NAMALWA (cell line): ENCODE measurements around the gene FCN2.

Source experiments
- DNase-seq: peaks from one replicate; pipeline ENCODE4 v3.0.0-alpha.2; 2015; ENCODE audit warnings: low spot score

Gene FCN2

GRCh38 chr9:134888603-134889190 is 8.1 kb downstream of the FCN2 start:
- DNase-seq = peak; percentile 28

- peak; percentile 65 for DNase-seq
Measured at GRCh38 chr9:134889386-134890154, 9.0 kb downstream of the FCN2 start.

DNA sequence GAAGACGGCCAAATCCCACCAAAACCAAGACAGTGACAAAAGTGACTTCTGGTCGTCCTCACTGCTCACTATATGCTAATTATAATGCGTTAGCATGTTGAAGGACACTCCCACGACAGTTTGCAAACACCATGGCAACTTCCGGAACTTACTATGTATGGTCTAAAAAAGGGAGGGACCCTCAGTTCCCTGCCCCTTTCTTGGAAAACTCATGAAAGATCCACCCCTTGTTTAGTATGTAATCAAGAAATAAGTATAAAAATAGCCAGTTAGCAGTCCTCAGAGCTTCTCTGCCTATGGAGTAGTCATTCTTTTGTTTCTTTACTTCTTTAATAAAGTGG is 9.5 kb downstream of the FCN2 start:
- DNase-seq = no peak

DNA sequence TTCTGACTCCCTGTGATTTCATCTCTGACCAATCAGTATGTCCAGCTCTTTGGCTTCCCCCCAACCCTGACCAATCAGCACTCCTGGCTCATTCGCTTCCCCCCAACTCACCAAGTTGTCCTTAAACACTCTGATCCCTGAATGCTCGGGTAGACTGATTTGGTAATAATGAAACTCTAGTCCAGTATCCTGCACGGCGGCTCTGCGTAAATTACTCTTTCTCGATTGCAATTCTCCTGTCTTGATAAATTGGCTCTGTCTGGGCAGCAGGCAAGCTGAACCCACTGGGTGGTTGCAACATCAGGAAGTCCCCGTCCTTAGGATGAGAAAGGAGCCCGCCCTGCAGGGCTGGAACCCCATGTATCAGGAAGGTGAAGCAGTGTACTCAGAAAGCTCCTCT is 10.4 kb downstream of the FCN2 start:
- DNase-seq = no peak

- DNase-seq = no peak
Measured at GRCh38 chr9:134891713-134892112, 11.1 kb downstream of the FCN2 start.

DNA sequence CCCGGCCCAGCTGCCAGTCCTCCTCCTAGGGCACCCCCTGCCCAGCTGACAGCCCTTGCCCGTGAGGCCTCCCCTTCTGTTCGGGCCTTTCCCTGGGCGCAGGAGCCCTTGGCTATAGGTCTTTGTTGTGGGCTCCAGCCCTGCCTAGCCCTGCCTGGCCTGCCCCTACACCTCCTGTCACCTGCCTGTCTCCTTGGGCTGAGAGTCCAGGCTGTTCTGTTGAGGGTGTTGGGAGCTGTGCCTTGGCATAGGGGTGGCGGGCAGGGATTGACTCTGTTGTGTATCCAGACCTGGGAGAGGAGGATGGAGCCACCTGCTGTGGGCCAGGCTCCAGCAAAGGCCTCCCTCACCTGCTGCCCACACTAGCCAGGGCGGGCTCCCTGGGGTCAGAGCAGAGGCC is 11.6 kb downstream of the FCN2 start:
- DNase-seq = no peak

DNA sequence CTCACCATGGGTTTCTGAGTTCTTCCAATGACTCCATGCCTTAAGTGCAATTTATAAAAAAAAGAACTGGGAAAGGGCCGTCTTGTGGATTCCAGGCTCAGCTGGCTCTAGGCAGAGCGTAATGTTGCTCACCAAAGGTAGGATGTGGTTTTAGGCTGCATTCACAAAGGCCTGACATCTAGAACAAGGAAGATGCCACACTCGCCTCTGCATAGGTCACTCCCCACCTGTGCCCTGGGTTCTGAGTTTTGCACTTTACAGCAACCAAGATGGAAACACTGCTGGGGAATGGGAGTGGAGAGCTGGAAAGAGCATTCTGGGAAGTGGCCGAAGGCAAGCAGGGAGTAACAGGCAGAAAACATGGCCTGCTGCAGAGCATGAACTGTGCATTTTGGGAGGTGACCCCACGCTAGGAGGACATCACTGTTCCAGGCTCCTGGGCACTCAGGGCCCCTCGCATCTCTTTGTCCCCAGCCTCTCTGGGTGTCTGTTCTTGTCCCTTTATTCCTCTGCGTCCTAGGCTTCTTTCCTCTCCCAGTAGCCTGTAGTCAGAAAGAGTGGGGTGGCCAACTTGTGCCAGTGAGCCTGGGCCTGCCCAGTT is 12.3 kb downstream of the FCN2 start:
- DNase-seq = no peak

GRCh38 chr9:134894136-134894860 is 13.7 kb downstream of the FCN2 start:
- no peak for DNase-seq

DNA sequence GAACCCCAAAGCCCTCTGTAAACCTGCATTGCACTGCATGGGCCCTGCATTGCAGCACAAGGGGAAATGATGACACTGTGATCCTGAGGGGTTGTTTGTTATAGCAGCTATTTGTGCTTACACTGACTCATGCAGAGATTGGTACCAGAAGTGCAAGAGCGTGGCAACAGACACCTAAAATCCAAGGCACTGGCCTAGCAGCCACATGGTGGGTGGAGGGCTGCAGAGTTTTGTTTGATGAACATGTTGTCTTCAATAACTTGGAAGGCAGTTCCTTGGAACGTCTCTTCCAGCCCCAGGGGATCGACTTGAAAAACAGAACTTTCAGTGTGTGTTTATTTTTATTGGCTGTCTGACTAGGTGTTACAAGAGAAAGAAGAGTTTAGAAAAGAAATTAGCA is 14.5 kb downstream of the FCN2 start:
- no peak for DNase-seq

- no peak for DNase-seq
Measured at GRCh38 chr9:134895567-134895907, 14.9 kb downstream of the FCN2 start.

DNA sequence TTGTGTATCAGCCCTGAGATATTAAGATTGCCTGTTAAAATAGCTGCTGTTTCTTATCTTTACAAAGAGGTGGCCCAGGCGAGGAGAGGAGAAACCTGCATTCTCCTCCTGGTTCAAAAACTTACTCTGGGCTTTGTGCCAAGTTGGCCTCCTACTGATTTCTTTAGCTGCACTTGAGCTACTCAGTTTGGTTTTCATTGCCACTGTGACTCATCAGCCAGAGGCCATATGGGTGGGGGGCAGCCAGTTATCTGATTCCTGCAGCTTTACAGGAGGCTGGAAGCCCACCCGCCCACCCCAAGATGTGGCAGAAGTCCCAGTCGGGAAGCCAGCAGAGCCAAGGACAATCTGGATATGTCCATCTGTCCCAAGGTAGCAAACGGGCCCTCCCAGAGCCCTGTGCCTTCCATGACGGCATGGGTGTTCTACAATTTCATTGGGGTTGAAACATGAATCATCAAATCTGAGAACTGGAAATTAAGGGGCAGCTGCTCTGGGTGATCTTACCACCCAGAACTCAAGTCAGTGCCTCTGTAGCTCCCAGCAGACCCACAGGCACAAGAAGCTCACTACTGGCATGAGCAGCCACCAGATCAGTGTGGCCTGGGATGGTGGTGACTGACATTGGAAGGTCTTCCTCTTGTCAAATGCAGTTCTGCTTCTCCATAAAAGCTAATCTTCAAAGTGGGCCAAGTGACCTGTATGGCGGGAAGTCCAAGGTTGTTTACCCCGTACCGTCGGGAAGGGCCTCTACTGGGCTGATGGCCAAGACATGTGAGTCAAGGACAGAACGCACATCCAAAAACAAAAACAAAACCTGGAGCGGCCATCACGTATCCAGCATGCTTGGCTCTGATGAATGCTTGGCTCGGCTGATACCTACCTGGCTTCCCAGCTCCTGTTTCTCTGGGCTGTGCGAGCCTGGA is 15.6 kb downstream of the FCN2 start:
- DNase-seq = no peak

DNA sequence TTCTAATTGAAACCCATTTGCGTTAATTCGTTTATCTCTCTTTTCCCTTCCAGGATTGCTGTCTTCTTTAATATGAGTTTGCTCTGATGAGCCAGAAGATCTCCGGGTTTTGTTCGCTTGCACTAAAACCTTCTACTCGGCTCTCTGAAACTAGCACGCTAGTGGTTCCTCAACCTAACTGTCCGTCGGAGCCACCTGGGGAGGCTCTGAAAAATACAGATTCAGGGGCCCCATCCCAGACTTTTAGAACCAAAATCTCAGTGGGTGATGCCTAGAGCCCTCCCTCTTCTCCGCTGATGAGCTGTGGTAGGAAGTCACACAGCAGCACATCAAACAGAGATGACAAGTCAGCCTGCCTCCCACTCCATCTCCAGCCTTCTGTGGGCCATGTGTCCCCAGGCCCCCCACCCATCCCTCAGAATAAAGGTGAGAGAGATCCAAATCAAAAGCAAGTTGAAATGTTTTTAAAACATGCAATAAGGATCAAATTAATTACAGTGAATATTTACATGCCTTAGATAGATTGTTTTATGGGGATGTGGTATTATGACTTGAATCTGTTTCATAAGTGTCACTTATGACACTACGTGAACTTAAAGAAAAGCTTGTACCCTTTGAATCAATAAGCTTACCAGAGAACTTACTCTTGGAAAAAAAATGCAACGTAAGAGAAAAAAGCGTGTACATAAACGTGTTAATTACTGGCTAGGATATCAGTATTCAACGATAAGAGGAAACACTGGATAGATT is 16.4 kb downstream of the FCN2 start:
- no peak for DNase-seq

DNA sequence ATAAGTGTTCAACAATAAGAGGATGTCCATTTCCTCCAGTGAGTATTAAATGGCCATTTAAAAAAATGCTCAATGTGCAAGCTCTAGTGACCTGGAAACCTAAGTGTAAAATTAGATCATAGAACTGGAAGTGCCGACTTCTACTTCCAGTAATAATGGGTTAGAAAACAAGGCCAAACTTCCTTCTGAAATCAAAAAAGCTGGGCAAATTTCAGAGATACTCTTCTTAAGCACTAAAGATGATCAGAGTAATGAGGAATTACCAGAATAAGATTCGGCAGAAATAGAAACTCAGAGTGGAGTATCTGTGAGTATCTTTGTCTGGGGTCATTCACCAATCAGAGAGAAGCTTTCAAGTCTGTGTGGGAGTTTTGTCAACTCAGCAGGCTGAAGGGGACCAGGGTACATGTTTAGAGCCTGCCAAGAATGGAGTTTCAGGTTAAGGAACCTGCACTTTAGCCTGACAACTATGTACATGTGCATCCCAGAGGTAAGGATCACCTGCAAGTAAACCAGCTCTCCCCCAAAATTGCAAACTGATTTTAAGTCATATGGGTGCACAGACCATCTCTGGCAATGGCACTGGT is 17.1 kb downstream of the FCN2 start:
- no peak for DNase-seq

- DNase-seq = no peak
Measured at GRCh38 chr9:134898319-134898718, 17.7 kb downstream of the FCN2 start.

- DNase-seq = no peak
Measured at GRCh38 chr9:134899168-134899567, 18.6 kb downstream of the FCN2 start.

DNA sequence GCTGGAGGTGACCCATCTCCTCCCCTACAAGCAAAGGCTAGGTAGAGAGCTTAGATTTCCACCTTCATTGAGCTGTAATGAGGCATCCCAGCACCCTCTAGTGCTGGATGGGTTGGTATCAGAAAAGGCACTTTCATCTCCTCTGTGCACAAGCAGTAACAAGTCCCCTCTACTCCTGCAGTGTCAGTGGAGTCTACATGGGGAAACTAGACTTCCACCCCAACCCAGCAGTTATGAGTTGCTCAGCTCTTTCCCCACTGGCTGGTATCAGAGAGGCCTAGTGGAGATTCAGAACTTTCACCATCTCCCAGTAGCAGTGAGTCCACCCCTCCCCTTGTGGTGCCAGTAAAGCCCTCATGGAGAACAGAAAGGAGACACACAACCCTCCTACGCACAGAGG is 19.2 kb downstream of the FCN2 start:
- DNase-seq = no peak

- DNase-seq = no peak
Measured at GRCh38 chr9:134902936-134903335, 22.3 kb downstream of the FCN2 start.

DNA sequence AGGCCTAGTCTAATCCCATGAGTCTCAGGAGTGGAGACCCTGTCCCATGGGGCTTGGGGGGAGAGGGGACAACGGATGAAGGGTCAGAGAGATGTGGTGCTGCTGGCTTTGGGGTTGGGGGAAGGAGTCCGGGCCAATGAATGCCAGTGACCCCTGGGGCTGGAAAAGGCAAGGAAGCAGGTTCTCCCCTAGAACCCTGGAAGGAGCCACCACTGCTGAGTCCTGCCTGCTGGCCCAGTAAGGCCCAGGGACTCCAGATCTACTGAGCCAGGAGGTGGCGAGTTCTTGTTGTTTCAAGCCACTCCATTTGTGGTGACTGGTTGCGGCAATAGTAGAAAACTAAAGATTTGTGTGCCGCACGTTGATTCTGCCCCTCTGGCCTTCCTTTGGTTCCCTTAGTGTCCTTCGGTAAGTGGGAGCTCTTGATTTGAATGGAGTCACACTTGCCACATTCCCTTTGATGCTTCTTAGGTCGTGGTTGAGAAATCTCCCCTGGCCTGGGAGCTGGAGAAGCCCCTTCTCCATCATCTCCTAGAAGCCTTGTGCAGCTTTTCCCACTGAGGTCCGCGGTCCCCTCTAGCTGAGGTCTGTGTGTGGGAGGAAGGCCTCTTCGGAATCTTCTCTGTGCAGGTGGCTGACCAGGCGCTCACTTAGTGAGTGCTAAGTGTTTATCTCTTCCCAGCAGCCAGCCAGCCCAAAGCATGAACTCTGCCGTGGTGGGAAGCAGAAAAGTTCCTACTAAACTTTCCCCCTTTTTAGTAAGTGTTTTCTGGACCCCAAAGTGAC is 28.1 kb downstream of the FCN2 start:
- no peak for DNase-seq

- no peak for DNase-seq
Measured at GRCh38 chr9:134909511-134910481, 29.2 kb downstream of the FCN2 start.
